CD4-positive, alpha-beta T cell treated with Interleukin-17A for 1 hour (primary cell): ENCODE measurements around the gene PACSIN2.
"Not testable (repeated sequence)": the region's sequence is repeated elsewhere in the genome, so short reads cannot be mapped to it uniquely, and the experiment has no call there.

Source experiments
- DNase-seq: peaks from one replicate; pipeline ENCODE4 v3.0.0-alpha.2; 2020

Gene PACSIN2

DNA sequence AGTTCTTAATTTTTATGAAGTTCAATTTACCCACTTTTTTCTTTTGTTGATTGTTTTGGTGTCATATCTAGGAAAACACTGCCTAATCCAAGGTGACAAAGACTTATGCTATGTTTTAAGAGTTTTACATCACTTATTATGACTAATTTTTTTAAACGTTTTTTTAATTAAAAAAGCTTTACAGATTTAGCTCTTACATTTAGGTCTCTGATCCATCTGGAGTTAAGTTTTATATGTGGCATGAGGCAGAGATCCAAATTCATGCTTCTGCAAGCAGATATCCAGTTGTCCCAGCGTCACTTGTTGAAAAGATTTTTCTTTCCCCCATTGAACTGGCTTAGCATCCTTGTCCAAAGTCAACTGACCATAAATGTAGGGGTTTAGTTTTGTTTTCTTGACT is 72.6 kb downstream of the PACSIN2 start:
- no peak for DNase-seq

DNA sequence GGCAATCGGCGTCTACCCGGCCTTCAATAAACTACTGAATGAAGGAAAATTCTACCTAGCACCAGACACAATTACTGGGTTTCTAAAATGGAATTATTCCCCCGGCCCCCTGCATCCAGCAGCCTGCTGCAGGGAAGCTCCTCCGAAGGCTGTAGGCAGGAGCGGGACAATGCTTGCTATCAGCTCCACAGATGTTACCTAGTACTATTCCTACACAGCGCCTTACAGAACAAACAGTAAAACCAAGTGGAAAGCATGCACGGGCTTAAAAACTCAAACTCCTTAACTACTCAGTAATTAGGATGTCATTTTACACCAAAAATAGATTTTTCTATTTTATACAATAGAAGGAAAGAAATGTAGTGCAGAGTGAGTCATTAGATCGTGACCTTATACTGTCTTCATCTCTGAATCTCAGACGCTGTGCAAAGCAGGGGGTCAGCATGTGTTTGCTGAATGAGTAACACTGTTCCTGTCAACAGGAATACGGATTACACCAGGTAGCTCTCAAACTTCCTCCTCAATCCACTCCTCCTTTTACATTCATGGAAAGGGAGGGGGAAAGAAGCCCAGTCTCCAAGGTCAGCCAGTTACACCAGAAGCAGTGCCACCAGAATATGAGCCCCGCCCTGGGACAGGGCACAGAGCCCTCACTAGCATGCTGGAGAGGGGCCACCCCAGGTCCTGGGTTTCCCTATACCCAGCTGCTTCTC is 74.9 kb downstream of the PACSIN2 start:
- no peak for DNase-seq

DNA sequence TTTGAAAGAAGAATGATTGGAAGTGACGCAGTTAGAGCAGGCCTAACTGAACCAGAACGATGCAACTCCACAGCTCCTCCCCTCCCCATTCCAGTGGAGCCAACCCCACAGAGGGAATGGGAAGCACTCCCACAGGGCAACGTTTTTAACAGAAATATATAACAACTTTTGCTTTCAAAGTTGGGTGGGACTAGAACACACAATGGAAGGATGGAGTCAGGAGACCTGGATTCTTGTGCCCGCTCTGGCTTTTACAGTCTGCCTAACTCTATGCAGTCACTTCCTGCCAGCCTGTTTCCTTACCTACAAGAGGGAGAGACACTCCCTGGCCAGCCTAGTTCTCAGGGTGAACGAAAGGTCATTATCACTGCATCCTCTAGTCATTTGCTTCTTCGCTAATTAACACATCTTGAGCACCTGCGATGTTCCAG is 75.5 kb downstream of the PACSIN2 start:
- no peak for DNase-seq

DNA sequence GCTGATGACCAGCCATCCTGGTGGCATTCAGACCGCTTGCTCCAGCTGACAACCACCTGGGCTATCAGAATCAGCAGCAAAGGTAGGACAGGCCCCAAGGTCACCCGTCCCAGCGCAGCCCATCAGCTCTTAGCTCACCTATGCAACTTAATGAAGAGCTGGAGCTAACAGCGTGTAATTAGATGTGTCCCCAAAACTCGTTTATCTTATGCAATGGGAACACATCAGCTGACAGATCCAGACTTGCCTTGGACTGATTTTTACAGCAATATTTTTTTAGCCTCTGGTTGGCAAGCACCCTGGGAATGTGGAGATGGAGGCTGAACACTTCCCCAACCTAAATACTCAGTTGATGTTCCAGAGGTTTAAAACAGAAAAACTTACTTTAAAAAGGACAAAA is 76.0 kb downstream of the PACSIN2 start:
- DNase-seq: no peak

DNA sequence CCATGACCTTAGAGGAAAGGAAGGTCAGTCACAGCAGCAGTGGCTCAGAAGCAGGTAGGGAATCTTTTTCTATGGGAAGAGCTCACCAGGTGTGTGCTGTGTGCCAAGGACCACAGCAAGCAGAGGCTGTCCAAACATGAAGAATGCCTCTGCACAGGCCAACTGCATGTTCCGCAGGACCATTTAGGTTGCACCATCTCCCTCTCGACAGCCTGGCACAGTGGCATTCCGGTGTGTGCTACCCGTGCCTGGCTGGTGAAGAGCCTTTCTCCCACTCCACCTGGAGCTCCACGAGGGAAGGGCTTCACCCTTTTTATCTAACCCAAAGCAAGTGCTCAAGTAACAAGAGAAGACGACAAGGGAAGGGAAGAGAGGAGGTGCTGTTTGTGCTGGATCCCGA is 76.5 kb downstream of the PACSIN2 start:
- no peak for DNase-seq

DNA sequence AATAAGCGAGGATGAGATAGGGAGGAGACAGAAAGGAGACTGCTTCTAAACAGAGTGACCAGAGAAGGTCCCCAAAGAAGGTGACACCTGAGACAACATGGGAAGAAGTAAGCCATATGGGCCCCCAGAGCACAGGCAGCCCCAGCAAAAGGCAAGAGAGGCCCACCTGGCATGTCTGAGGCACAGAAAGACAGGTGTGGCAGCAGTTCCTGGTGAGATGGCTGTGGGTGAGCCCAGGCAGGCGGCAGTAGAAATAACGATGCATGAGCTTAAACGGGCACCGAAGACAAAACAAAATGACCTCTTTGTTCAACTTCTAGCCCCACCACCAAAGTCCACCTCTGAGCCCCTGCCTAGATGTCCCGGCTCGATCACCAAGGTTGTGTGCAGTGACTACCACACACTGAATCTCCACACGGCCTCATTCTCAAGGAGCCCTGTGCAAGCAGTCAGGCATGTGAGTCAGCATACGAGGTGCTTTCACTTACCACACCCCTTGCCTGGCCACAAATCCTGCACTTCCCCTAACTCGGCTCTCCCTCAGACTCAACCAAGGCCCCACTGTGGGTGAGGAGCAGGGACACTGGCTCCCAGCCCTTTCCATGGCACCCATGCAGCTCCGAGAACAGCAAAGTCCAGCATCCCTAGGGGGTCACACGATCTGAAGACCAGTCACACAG is 77.6 kb downstream of the PACSIN2 start:
- DNase-seq: peak; percentile 25

DNA sequence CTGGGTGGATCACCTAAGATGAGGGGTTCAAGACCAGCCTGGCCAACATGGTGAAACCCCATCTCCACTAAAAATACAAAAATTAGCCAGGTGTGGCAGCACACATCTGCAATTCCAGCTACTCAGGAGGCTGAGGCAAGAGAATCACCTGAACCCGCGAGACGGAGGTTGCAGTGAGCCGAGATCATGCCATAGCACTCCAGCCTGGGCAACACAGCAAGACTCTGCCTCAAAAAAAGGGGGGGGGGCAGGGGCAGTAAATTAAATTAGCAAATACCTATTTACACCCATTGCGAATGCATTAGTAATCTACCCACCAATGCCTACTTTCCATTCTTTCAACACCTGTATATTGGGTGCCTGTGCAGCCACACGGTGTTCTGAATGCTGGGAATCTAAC is 78.3 kb downstream of the PACSIN2 start:
- DNase-seq: not testable (repeated sequence)

DNA sequence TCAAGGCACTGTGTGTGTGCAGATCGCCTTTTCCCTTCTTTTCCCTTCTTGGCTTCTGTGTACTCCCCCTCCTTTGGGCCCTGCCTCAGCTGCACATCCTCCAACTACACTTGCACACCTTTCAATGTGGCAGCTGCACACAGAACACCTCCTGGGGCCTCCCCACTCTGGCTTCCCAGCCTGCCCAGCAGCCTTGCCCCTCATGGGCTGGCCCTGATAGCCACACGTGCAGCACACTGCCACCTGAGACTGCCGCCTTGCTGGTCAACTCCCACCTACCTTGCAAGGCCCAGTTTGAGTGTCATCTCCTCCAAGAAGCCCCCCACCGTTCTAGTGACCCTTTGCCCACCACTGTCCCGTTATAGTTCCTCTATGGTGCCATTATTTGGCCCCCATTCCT is 80.6 kb downstream of the PACSIN2 start:
- no peak for DNase-seq

DNA sequence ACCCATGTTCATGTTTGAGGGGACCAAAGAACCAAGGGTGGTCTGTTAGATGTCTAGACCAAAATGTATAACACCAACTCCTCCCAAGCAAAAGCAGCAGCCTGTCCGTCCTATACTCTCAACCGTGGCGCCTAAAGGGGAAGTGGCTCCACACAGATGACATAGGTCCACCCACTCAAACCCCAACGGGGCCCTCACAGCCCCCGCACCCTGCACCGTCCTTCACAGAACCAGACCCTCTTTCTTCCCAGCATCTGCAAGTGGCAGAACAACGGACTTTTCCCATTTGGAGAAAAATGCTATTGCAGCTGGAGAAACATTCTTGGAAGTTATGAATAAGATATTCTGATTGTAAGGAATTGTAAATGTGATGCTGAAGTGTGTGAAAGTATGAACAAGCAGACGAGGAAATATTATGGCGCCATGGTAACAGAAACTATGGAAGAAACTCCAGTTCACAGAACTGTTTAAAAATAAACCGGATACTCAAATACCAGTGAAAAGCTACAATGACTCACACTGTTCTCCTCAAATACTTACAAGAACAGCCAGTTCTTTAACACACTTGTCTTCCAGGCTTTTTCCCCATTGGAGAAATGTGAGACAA is 81.4 kb downstream of the PACSIN2 start:
- peak; percentile 25 for DNase-seq

DNA sequence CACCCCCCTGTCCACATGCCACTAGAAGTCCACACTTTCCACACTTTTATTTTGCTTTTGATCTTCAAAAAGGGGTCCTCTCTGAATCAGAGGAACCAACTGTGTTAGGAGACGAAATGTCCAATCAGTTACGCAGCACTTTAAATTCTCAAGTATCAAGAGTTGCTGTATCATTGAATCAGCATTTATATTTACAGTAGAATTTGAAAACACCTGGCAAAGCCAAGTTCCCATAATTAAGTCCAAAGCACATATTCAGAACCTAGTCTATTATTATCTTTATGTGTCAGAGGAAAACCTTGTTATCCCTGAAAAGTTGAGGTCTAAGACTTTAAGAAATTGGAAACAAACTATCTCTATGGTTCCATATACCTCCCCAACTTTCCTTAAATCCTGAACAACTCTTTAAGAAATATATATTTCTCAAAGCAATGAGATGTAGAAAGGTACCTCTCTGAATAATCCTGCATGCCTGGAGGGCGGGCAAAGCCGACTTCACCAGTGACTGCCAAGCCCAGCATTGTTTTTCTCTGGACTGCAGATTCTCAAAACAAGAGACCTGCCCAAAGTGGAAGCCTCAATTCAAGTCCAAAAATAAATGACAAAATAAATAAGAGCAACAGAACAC is 82.0 kb downstream of the PACSIN2 start:
- no peak for DNase-seq

DNA sequence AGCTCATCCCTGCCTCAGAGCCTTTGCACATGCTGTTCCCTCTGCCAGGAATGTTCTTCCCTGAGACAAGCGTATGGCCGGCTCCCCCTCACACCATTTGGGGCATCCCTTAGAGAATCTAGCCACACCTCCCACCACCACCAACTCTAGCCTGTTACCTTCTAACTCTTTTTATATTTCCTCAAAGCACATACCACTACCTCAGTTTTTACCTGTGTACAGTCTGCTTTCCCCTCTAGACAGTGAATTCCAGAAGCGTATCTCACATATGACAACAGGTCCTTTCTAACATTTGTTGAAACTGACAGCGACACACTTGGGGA is 82.8 kb downstream of the PACSIN2 start:
- DNase-seq: no peak

DNA sequence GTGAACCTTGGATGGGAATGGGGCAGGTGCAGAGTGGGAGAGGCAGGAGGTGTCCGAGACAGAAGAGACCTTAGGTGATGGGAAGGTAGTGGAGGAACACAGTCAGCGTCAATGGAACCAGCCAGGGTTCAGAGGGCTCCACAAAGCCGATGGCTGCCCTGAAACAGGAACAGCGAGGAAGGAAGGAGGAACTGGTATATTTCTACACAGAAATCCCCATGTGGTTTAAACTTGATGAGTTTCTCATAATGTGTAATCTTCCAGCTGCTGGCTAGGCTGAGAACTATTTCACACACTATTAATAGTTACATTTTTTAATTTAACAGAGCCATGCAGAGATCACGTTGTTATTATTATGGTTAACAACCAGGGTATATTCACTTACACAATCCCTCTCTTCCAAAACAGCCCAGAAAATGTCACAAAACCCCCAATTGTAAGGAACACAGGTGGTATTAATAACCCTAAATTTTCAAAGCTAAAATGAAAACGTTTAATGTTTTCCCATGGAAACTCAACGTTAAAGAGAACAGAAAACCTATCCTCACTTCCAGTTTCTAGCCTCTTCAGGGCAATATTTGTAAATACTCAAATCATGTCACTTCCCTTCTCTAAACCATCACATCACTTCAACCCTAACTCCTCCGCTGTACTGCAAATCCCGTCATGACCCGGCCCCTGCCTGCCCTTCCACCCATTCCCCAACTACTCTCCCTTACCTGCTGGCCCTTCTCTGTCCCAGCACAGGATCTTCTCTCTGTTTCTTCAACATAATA is 83.3 kb downstream of the PACSIN2 start:
- peak; percentile 19 for DNase-seq

DNA sequence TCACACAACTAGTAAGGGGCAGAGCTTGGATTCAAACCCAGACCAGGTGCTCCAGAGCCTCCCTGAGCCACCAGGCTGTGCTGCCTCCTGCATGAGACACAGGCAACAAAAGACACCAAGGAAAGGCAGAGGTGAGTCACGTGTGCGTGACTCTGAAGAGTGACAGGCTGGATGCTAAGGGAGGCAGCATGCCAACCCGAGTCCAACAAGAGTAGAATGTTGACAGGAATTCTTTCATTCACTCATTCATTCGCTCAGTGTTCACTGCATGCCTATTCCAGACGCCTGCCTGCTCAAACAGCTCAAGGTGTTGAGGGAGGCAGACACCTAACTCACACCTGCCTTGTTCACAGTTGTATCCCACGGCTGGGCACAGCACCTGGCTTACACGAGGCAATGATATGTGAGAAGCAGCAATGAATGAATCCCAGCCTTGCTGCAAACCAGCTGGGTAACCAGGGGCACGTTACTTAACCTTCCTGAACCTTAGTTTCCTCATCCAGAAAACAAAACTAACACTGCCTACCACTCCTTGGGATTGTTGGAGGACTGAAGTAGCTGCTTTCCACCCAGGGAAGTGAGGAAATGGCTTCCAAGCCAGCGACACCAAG is 84.0 kb downstream of the PACSIN2 start:
- peak; percentile 14 for DNase-seq

DNA sequence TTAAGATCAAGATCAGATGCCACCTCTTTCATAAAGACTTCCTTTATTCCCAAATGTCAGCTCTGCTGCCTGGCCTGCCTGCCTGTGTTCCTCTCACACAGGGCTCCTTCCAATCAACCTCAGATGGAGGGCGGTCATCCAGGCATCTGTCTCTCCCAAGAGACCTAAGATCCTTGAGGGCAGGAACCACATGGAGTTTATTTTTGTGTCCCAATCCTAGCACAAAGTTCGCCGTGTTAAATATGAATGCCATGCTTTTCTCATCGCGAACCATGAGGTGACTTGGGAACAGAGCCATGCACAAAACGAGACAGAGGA is 85.2 kb downstream of the PACSIN2 start:
- no peak for DNase-seq

DNA sequence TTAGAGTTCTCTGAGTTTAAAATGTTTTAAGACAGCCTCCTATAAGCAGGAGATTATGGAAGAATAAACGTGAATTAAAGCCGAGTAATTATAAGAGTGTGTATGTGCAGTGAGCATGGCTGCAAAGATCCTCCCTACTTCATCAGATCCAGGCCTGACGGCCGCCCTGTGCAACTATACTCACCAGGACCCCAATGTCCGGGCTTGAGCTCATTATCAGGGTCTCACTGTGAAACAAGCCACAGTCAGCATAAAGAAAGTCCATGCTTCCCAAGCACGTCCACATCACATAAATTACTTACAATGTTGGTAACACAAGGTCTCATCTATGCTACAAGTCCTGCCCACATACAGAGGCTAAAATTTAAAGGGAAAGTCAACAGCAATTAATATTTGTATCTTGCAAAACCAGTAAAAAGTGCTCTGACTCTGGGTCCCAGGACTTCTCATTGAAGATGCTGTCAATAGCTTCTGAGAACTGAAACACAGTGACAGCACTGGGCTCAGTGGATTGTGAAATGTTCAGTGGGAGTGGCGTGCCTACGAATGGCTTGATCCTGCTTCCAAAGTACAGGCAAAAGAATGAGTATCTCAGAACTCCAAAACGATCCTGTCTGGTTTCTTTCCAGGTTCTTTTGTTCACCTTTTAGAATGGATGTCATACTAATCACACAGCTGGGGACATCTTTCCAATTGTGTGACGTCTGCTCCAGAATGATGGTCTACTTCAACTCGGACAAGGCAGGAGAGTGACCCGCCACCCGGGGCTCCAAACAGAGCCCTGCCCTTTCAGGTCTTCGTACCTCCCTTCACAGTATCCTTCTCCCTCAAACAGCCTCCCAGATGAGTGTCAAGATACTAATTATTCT is 85.7 kb downstream of the PACSIN2 start:
- no peak for DNase-seq

DNA sequence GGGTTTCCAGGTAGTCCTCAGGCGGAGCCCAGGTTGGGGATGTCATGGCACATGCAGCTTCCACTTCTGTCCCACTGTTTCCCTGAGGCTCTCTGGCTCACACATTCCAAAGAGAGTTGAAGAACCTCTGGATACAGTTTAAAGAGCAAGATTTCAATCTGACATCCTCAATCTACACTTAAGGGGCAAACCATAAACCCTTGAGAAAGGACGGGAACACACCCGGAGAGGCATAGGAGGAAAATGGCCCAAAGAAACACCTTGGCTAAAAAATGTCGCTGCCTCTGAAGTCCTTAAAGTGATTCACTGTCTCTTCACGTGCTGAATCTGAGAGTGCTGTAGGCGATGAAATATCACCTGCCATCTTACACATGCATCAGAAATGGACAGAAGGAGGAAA is 87.0 kb downstream of the PACSIN2 start:
- DNase-seq: no peak

DNA sequence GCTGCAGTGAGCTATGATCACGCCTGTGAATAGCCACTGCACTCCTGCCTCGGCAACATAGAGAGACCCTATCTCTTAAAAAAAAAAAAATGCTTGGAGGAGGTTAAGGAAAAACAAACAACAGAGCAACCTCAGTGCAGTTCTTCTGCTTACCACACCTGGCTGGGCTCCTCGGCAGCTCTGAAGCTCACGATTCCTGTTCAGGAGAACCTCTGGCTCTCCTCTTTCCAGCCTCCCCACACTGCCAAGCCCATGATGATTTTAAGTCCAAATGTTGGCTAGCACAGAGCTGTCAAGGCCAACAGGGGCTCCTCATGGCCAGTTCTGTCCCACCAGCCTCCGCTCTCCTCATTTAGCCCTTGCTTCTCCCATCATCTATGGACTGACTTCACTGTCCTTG is 88.2 kb downstream of the PACSIN2 start:
- no peak for DNase-seq

DNA sequence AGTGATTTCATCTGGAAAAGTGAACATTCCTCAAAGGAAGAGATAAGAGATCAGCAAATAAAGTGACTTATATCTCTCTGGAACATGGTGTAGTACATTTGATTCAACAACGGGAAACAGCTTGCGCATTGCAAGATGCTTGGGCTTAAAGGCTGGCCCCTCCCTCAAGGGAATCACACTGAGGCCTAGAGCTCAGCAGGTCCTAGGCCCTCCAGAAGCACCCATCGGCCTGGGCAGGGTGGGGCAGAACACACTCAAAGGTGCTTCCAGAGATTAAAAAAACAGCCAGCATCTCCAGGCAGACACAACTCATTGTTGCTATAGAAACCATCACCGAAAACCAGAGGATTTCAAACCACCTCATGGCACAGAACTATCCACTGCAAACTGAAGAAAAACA is 88.8 kb downstream of the PACSIN2 start:
- no peak for DNase-seq

DNA sequence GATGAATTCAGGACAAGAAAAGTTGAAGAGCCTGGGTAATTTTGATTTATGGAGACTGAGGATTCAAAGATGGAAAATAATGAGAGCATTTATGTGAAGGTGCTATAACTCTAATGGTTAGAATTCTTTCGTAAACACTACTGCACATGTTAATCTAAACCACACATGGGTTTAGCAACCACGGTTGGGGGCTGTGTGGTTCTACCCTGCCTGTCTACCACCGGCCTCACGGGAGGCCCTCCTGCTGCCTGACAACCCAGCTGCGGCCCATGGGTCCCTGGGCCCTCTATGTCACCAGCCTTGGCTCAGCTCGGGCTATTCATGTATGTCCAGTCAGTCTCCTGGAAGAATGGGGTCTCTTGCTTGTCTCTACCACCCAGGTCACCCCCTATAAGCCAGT is 89.4 kb downstream of the PACSIN2 start:
- DNase-seq: no peak

DNA sequence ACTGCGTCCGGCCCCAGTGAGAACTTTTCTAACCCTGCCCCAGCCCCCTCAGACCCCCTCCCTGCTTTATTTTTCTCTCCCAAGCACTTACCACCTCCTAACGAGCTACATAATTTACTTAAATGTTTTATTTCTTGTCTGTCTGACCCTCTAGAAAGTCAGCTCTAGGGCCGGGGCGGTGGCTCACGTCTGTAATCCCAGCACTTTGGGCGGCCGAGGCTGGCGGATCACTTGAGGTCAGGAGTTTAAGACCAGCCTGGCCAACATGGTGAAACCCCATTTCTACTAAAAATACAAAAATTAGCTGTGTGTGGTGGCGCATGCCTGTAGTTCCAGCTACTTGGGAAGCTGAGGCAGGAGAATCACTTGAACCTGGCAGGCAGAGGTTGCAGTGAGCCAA is 89.9 kb downstream of the PACSIN2 start:
- not testable (repeated sequence) for DNase-seq

DNA sequence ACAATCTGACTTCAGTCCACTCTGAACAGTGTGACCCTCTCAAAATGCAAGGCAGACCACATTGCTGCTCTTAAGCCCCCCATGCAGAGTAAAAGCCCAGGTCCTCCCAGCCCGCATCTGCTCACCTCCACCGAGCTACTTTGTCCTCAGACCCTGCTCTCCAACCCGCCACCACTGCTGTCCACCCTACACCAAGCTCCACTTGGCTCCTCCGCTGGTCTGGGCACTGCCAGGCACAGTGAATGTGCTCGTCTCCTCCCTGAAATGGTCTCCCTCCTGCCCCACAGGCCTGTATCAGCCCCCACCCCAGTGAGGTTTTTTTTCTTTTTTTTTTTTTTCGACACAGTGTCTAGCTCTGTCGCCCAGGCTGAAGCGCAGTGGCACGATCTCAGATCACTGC is 90.5 kb downstream of the PACSIN2 start:
- no peak for DNase-seq
